Transverse colon (tissue), 4 donors: ENCODE results near the gene GRB7.

Experiments used
- CTCF ChIP-seq, 5 experiments: fragments of 200-600 bp in 3 of 5; fragments of 450-650 bp in 2 of 5; sonication (generic) in 3 of 5; IDR thresholded peaks; 1 replicate in 2 of 5; 2 replicates in 3 of 5; pipeline ENCODE4 v1.5.1; 2016 to 2017; ENCODE audit warnings: antibody characterized with exemption in 5 of 5, inconsistent platforms in 3 of 5, mild to moderate bottlenecking in 2 of 5, moderate library complexity in 1 of 5
- EP300 ChIP-seq: sonication (generic); formaldehyde crosslinking; IDR thresholded peaks from one replicate; pipeline ENCODE4 v1.6.1; 2017; ENCODE audit warnings: antibody characterized with exemption, low read depth
- POLR2A ChIP-seq: fragments of 450-650 bp; IDR thresholded peaks from one replicate; pipeline ENCODE4 v1.6.1; 2016; ENCODE audit warnings: antibody characterized with exemption, mild to moderate bottlenecking, moderate library complexity
- POLR2AphosphoS5 ChIP-seq, 3 donors: sonication (generic); formaldehyde crosslinking; IDR thresholded peaks; one replicate each; pipeline ENCODE4 v1.6.1; 2016; ENCODE audit warnings: antibody characterized with exemption in 3 of 3

GRCh38 chr17:39703913-39704312 lies 33.8 kb upstream of the GRB7 start:
- TF ChIP-seq POLR2A: no peak
- TF ChIP-seq CTCF (IDR thresholded peaks at IDR 0.05): no peak
- no peak for TF ChIP-seq POLR2AphosphoS5 (IDR thresholded peaks at IDR 0.05)
- no peak for TF ChIP-seq EP300
